GM18907 (cell line): ENCODE measurements around the gene UBR3.

ENCODE experiments used
- ATAC-seq: cut with Tn5 transposase; IDR thresholded peaks from one replicate; pipeline ENCODE4 v1.9.1; 2021; ENCODE audit warnings: mild to moderate bottlenecking, moderate library complexity; ENCODE audit not compliant: unreplicated experiment

The UBR3 gene

GRCh38 chr2:170038734-170039133 is 211.5 kb downstream of the UBR3 start:
- no peak for ATAC-seq

- ATAC-seq, result no peak
Measured at GRCh38 chr2:170039401-170040172, 212.3 kb downstream of the UBR3 start.

- ATAC-seq, result no peak
Measured at GRCh38 chr2:170044751-170045478, 217.7 kb downstream of the UBR3 start.

- ATAC-seq, result no peak
Measured at GRCh38 chr2:170047331-170048065, 220.2 kb downstream of the UBR3 start.

GRCh38 chr2:170052151-170052550 is 224.9 kb downstream of the UBR3 start:
- ATAC-seq, result no peak

- ATAC-seq, result no peak
Measured at GRCh38 chr2:170054997-170055396, 227.7 kb downstream of the UBR3 start.

GRCh38 chr2:170056900-170057299 is 229.6 kb downstream of the UBR3 start:
- no peak for ATAC-seq

- ATAC-seq, result no peak
Measured at GRCh38 chr2:170063456-170064235, 236.4 kb downstream of the UBR3 start.

- no peak for ATAC-seq
Measured at GRCh38 chr2:170070778-170071177, 243.5 kb downstream of the UBR3 start.

- ATAC-seq, result no peak
Measured at GRCh38 chr2:170073288-170073687, 246.0 kb downstream of the UBR3 start.

- no peak for ATAC-seq
Measured at GRCh38 chr2:170076189-170076588, 248.9 kb downstream of the UBR3 start.

GRCh38 chr2:170077830-170078569 is 250.7 kb downstream of the UBR3 start:
- ATAC-seq, result no peak

- no peak for ATAC-seq
Measured at GRCh38 chr2:170084820-170085491, 257.7 kb downstream of the UBR3 start.

- ATAC-seq, result no peak
Measured at GRCh38 chr2:170086117-170086688, 258.9 kb downstream of the UBR3 start.

- ATAC-seq, result no peak
Measured at GRCh38 chr2:170086751-170087412, 259.6 kb downstream of the UBR3 start.

GRCh38 chr2:170087413-170087793 is 260.1 kb downstream of the UBR3 start:
- no peak for ATAC-seq

GRCh38 chr2:170088776-170089175 is 261.5 kb downstream of the UBR3 start:
- ATAC-seq, result no peak

GRCh38 chr2:170090229-170090628 is 263.0 kb downstream of the UBR3 start:
- ATAC-seq, result no peak

- no peak for ATAC-seq
Measured at GRCh38 chr2:170091436-170091835, 264.2 kb downstream of the UBR3 start.
